LHCN-M2 (cell line): ENCODE data around the gene ERBB4. TPM values are rescaled to one million over a fixed set of nuclear protein-coding genes. Genes with fewer than 3 reads are reported as not detected.
"Not testable (repeated sequence)": the region's sequence is repeated elsewhere in the genome, so short reads cannot be mapped to it uniquely, and the experiment has no call there.

Experiments used
- DNase-seq: peaks from one replicate; pipeline ENCODE4 v3.0.0-alpha.2; 2012; ENCODE audit warnings: low read depth
- total RNA-seq: library from RNA; depleted of rRNA; stranded (reverse); fragments of >200 nt; gene quantifications from 2 replicates; pipeline ENCODE4 v1.2.3, GENCODE V29; 2014

Gene ERBB4
- total RNA-seq, 1 experiment from 2014 or later, result not detected

DNA sequence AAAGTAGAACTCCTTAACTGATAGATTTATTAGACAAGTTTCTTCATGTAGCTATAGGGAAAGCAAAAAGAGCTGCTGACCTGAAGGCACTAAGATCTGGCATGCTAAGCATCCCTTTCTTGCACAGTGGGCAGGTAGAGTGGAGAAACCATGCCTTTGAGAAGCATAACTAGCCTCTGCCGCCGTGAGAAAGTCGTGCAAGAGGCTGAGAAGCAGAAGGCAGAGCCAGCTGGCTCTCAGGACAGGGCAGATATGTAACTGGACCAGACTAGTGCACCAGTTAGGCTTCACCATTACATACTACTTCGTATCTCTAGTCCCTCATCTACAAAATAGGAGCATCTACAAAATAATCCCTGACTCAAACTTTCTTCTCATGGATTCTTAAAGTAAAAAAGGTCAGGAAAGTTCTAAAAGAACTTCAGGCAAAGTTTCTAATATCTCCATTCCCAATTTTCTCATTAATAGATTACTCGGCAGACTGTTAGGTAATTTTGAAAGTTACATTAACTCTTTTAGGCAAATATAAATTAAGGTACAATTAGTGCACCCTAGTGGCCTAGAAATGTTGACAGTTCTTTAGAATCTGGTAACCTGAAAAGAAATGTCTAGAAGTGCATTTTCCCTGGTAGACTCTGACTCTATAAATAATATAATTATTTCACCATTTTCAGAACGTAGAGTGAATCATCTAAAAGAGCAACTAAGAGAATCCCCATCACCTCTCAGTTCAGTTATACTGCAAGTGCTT is 10.3 kb downstream of the ERBB4 start:
- DNase-seq, result no peak

DNA sequence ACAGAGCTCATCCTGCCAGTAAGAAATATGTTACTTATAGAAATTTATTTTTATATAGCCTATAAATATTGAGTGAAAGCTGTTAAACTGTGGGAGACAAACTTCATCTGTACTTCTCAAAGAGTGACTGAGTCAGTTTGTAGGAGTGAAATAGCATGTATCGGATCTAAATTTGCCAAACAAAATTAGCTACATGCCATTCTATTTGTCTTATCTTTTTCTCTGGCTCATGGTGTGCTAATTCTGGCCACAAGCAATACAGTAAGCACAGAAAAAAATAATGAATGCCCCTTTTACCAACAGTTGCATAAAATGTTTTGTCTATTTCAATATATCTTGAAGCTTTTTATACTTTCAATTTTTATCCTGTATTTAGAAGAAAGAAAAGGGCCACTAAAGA is 12.5 kb downstream of the ERBB4 start:
- no peak for DNase-seq

- no peak for DNase-seq
These were observed 14.8 kb downstream of the ERBB4 start for GRCh38 chr2:212523756-212524155.

DNA sequence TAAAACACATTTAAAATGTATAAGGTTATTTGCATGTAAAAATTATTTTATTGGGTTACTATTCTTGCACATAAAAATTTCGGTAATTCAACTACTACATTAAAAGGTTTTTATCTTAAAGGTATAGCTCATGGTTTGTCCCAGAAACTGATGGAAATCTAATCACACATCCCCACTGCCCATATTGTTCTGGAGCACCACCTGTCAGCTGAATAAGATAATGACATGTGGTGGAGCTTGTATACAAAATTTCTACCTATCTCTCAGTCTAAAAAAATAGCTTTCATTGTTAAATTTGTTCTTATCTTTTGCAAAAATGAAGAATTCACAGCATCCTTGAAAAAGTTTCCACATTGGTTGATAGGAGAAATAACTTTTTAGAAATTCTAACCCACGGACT is 18.3 kb downstream of the ERBB4 start:
- DNase-seq, result no peak

DNA sequence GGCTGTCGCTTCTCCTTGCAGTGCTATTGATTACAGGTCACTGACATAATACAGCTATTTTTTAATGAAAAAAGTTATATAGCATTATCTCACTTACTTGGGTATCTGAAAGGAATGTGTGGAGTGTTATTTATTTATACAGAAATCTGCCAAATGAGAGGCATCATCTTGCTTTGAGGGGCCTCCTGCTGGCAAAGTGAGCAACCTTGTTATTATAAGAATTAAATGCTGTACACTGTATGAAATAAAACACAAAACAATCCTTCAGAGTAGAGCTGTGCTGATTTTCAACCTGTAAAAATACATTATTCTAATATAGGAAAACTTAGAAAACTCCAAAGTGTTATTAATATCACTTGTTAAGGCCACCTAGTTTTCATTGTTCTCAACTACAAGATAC is 20.9 kb downstream of the ERBB4 start:
- no peak for DNase-seq

- DNase-seq, result no peak
These were observed 33.0 kb downstream of the ERBB4 start for GRCh38 chr2:212505586-212505985.

GRCh38 chr2:212495046-212495445 is 43.6 kb downstream of the ERBB4 start:
- no peak for DNase-seq

DNA sequence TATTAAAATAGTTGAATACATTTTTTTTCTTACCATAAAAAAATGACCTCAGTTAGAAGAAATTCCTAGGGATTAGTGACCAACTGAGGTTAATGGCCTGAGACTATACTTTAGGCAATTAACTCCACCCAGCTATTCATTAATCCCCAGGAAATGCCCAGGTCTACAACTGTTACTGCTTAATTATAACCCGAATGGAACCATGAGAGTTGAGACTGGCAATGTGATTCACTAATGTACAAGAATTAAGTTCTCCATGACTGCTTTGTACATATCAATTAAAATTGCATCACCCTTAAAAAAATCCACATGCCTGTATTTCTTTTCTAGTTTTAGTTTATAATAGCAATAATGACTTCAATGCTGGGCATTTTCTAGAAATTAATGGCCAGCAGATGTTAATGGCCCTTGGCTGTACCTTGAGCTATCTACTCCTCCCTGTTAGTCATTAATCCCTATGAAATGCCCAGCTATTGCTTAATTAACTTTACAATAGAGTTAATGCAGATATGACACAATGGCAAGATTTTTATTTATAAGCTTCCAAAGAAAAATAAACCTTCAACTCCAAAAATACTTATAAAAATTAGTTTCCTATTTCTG is 44.1 kb downstream of the ERBB4 start:
- no peak for DNase-seq

DNA sequence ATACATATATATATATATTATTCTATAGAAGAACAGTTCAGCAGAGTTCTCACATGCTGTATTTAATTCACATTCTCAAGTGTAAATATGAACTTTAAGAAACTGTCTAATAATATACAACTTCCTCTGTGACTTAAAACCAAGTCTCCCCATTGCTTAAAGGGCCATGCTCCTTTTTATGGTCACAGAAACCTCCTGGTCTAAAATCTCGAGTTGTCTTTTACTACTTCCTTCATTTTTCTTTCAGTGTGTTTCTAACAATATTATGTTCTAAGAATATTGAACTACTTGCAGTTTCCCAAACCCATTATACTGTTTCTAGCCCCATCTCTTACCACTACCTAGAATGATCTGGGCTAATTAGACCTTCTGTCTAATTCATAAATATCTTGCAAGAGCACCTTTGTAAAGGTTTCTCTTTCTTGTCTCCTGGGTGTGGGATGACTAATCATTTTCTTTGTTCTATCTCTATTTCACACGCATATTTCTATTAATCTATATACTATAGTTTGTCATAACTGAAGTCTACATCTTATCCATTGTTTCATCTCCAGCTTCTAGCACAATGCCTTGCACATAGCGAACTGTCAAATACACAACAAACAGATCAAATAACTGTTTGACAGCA is 48.8 kb downstream of the ERBB4 start:
- no peak for DNase-seq

GRCh38 chr2:212488611-212489010 is 50.0 kb downstream of the ERBB4 start:
- DNase-seq, result peak; percentile 36

DNA sequence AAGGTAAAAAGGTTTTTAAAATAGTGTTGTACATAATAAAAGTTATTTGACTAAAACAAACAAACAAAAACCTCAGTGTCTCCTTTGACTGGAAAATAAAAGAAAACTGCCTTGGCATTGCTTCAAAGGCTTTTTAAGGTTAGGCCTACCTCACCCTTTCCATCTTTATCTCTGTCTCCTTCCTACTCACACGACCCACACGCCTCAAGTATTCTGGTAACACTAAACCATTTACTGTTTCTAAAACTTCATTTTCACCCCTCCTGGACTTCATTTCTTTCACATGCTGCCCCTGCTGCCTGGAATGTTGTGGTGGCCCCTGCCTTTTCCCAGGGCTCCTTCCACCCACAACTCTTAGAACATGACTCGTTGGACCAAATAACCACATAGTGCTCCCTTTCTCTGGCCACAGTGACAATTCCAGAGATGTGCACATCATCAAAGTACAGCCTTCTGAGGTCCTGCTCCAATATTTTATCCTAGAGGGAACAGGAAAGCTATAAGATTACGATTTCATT is 54.0 kb downstream of the ERBB4 start:
- DNase-seq, result peak; percentile 4

- DNase-seq, result no peak
These were observed 58.2 kb downstream of the ERBB4 start for GRCh38 chr2:212480447-212480846.

- no peak for DNase-seq
These were observed 61.0 kb downstream of the ERBB4 start for GRCh38 chr2:212477571-212477970.

DNA sequence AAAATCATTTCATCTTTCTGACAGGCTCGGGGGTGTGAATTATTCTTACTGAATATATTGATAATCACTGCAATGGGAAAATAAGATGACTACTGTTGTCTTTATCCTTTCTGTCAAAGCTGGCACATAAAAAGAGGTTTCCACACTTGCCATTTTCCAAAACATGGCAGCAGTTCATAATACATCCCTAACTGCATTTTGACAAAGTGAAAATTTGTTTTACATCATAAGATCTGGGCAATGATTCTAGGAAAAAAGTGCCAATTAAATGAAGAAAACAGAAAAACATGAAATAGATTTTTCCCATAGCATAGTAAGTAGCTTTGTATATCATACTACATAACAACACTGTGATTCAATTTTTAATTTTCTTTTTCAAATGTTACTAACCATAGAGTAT is 65.4 kb downstream of the ERBB4 start:
- no peak for DNase-seq

GRCh38 chr2:212467551-212467950 is 71.1 kb downstream of the ERBB4 start:
- DNase-seq, result not testable (repeated sequence)

DNA sequence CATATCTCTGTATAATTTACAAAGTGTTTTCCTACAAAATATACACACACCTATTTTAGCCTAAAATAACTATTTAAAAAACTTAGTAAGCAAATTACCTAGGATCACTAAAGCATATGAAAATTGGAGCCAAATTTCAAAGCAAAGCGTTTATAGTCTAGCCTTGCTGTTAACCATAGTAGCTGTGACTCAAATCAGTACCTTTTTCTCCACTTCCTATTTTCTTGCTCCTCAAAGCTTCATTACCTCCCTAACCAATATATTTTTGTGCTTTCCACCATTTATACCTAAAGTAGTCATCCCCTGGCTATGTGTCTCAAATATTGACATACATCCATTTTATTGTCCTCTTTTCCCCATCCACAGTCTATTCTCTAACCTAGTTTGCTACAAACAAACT is 73.1 kb downstream of the ERBB4 start:
- no peak for DNase-seq

DNA sequence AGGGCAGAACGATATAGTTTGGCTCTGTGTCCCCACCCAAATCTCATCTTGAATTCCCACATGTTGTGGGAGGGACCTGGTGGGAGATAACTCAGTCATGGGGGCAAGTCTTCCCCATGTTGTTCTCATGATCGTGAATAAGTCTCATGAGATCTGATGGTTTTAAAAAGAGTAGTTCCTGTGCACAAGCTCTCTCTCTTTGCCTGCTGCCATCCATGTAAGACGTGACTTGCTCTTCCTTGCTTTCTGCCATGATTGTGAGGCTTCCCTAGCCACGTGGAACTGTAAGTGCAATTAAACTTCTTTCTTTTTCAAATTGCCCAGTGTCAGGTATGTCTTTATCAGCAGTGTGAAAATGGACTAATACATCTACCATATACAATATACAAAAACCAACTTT is 76.9 kb downstream of the ERBB4 start:
- DNase-seq, result not testable (repeated sequence)

GRCh38 chr2:212454149-212454548 is 84.5 kb downstream of the ERBB4 start:
- DNase-seq, result no peak

DNA sequence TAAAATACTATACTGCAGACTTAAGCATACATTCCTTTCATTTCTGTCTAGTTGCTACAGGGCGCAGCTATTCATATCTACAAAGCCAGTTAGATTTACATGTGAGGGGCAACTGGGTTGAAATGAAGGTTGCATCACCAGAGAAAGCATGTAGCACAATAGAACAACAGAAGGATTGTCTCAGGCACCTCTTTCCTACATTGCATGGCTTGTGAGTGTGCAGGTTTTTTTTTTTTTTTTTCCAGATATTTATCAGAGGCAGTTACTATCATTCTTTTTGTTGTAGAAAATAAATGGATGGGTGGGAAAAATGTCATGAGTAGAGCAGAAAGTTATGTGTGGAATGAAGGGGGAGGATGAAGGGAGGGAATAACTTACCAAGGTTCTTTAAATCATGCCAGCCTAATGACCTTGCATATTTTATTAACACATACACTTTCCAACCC is 86.8 kb downstream of the ERBB4 start:
- peak; percentile 47 for DNase-seq

- no peak for DNase-seq
These were observed 89.9 kb downstream of the ERBB4 start for GRCh38 chr2:212448698-212449097.

GRCh38 chr2:212441821-212442220 is 96.8 kb downstream of the ERBB4 start:
- DNase-seq, result no peak

DNA sequence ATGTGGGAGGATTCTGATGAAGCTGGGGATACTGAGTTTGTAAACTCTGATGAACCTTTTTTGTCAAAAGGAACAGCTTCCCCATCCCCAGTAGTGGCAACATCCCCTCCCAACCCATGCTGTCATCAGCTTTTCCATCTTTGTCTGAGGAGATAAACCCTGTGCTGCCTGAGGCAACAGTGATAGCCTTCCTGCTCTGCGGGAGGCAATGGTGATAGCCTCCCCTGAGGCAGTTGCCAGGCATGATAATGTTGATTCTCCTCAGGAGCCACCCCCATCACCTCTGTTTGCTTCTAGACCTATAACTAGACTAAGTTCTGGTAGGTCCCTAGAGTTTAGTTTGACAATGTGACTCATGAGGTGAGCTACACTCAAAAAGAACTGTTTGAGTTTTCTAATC is 97.5 kb downstream of the ERBB4 start:
- DNase-seq, result no peak
